GM12878 (cell line): Measurements from ENCODE around the gene CENPS.

Source experiments
- EZH2 ChIP-seq: IDR thresholded peaks from 2 replicates; pipeline ENCODE4 v1.6.1; 2012; ENCODE audit warnings: low read depth, mild to moderate bottlenecking, control low read depth, inconsistent platforms, low read length, borderline replicate concordance; ENCODE audit not compliant: control insufficient read depth
- HDAC2 ChIP-seq: fragments of 200-600 bp; sonication (generic); IDR thresholded peaks from 2 replicates; pipeline ENCODE4 v1.6.1; 2017
- POLR2AphosphoS5 ChIP-seq: IDR thresholded peaks from 2 replicates; pipeline ENCODE4 v1.6.1; 2011; ENCODE audit warnings: mild to moderate bottlenecking, low read length, inconsistent platforms
- RB1 ChIP-seq: fragments of 450-650 bp; formaldehyde crosslinking; IDR thresholded peaks from 2 replicates; pipeline ENCODE4 v1.6.1; 2017; ENCODE audit warnings: mild to moderate bottlenecking, borderline replicate concordance
- SREBF2 ChIP-seq: IDR thresholded peaks from 2 replicates; pipeline ENCODE4 v1.6.1; 2012; ENCODE audit warnings: mild to moderate bottlenecking, low read length
- TCF7 ChIP-seq: IDR thresholded peaks from 2 replicates; pipeline ENCODE4 v1.6.1; 2014; ENCODE audit warnings: antibody characterized with exemption, borderline replicate concordance
- ZSCAN29 ChIP-seq: fragments of 450-650 bp; IDR thresholded peaks from 2 replicates; pipeline ENCODE4 v1.6.1; 2017; ENCODE audit warnings: mild to moderate bottlenecking, moderate library complexity
- TF ChIP-seq, protein P1 (sequence below): fragments of 450-650 bp; IDR thresholded peaks from 2 replicates; pipeline ENCODE4 v1.6.1; 2016; ENCODE audit warnings: mild to moderate bottlenecking
- TF ChIP-seq, protein P2 (sequence below), 3 experiments: IDR thresholded peaks in 2 of 3; conservative IDR thresholded peaks in 1 of 3; 2 replicates each; pipeline ENCODE4 v1.5.1; 2011; ENCODE audit warnings: low read depth in 3 of 3, low read length in 3 of 3, mild to moderate bottlenecking in 3 of 3, control low read depth in 2 of 3, moderate library complexity in 2 of 3, inconsistent platforms in 1 of 3, mixed read lengths in 1 of 3; ENCODE audit not compliant: control insufficient read depth in 2 of 3, insufficient read depth in 1 of 3; ENCODE audit errors: extremely low read depth in 1 of 3
- TF ChIP-seq, protein P3 (sequence below): IDR thresholded peaks from 2 replicates; pipeline ENCODE4 v1.6.1; 2012; ENCODE audit warnings: low read depth, low read length, improper control_type of control experiment

DNA sequence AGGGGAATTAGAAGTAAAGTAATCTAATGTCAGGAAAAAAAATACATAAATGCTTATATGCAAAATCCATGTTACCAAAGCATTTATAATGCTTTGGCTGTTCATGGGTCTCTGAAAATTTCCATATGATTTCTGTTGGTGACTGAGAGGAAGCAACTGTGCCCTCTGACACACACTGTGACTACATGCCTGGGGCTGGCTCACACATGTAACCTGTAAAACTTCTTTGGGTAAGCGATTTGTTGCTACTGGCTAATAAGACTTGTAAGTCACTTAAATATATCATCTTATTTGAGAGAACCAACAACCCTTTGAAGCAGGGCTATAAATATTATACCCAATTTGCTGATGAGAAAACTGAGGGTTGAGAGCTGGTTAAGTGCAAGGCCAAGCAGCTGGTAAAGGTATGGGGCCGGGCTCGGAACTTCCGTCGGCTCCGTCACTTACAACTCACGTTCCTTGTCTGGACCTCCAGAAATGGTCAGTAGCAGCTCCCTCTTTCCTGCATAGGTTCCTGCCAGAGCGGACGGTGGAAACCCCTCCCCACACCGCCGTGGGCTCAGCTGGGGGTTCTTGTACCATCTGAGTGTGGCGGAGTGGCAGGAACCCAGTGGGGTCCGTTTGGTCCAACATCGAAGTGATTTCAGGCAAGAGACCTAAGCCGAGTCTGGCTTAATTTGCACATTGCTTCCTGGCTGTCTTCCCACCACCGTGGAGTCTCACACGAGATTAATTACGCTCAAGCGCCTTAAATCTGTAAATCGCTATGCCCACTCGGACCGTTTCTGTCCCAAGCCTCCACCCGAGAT, 41.4 kb downstream of the CENPS start:
- TF ChIP-seq, protein P1, sequence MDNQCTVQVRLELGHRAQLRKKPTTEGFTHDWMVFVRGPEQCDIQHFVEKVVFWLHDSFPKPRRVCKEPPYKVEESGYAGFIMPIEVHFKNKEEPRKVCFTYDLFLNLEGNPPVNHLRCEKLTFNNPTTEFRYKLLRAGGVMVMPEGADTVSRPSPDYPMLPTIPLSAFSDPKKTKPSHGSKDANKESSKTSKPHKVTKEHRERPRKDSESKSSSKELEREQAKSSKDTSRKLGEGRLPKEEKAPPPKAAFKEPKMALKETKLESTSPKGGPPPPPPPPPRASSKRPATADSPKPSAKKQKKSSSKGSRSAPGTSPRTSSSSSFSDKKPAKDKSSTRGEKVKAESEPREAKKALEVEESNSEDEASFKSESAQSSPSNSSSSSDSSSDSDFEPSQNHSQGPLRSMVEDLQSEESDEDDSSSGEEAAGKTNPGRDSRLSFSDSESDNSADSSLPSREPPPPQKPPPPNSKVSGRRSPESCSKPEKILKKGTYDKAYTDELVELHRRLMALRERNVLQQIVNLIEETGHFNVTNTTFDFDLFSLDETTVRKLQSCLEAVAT: no peak
- TF ChIP-seq POLR2AphosphoS5 (peak; percentile 9; the same call in 1 of the 2 replicates), EZH2 (no peak), SREBF2 (no peak), HDAC2 (no peak), RB1 (no peak), TCF7 (no peak), ZSCAN29 (no peak)
- TF ChIP-seq, protein P2, sequence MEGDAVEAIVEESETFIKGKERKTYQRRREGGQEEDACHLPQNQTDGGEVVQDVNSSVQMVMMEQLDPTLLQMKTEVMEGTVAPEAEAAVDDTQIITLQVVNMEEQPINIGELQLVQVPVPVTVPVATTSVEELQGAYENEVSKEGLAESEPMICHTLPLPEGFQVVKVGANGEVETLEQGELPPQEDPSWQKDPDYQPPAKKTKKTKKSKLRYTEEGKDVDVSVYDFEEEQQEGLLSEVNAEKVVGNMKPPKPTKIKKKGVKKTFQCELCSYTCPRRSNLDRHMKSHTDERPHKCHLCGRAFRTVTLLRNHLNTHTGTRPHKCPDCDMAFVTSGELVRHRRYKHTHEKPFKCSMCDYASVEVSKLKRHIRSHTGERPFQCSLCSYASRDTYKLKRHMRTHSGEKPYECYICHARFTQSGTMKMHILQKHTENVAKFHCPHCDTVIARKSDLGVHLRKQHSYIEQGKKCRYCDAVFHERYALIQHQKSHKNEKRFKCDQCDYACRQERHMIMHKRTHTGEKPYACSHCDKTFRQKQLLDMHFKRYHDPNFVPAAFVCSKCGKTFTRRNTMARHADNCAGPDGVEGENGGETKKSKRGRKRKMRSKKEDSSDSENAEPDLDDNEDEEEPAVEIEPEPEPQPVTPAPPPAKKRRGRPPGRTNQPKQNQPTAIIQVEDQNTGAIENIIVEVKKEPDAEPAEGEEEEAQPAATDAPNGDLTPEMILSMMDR (IDR thresholded peaks at IDR 0.05 in 2 of 3, conservative IDR thresholded peaks at IDR 0.05 in 1 of 3; ENCODE audit: control insufficient read depth in 2 of 3, extremely low read depth in 1 of 3, insufficient read depth in 1 of 3, low read depth in 3 of 3, low read length in 3 of 3): no peak
- TF ChIP-seq, protein P3, sequence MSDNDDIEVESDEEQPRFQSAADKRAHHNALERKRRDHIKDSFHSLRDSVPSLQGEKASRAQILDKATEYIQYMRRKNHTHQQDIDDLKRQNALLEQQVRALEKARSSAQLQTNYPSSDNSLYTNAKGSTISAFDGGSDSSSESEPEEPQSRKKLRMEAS: no peak
